Upper lobe of right lung (tissue), 1 donor: ENCODE results near the gene AP1B1. TPM values are rescaled to one million over a fixed set of nuclear protein-coding genes. Genes with fewer than 3 reads are reported as not detected.
"Not testable (repeated sequence)": the region's sequence is repeated elsewhere in the genome, so short reads cannot be mapped to it uniquely, and the experiment has no call there.

Experiments
- ATAC-seq: fragments of 200-7000 bp; cut with Tn5 transposase; one replicate; pipeline ENCODE4 v1.9.1; 2020; ENCODE audit warnings: mild to moderate bottlenecking, moderate library complexity
- DNase-seq: peaks from one replicate; pipeline ENCODE4 v3.0.0-alpha.2; 2020
- H3K27ac ChIP-seq: fragments of 200-600 bp; one replicate; pipeline ENCODE4 v1.8.0; 2022
- H3K27me3 ChIP-seq: fragments of 200-600 bp; one replicate; pipeline ENCODE4 v1.8.0; 2022; ENCODE audit warnings: mild to moderate bottlenecking
- H3K36me3 ChIP-seq: fragments of 200-600 bp; one replicate; pipeline ENCODE4 v1.8.0; 2022
- H3K4me1 ChIP-seq: fragments of 200-600 bp; one replicate; pipeline ENCODE4 v1.8.0; 2022
- H3K4me3 ChIP-seq: fragments of 200-600 bp; one replicate; pipeline ENCODE4 v1.8.0; 2022; ENCODE audit warnings: mild to moderate bottlenecking
- H3K9me3 ChIP-seq: fragments of 200-600 bp; one replicate; pipeline ENCODE4 v1.8.0; 2022
- intact Hi-C: fragments of 100-400 bp; cut with DNase I; formaldehyde crosslinking; loops from one replicate; pipeline ENCODE4 v1.11.0; 2022
- total RNA-seq: library from RNA; stranded (reverse); fragmentation: NEBNext Ultra II Directional; extraction: Animal tissue kit (Norgen Biotek cat#: 25700); gene quantifications from one replicate; pipeline ENCODE4 v1.2.1, GENCODE V29; 2021
- TF ChIP-seq, protein P1 (sequence below): fragments of 200-600 bp; IDR thresholded peaks from one replicate; pipeline ENCODE4 v1.8.0; 2022; ENCODE audit warnings: antibody characterized with exemption
- donor health status: DM: no; HTN: yes; CAD: no; lungs with severe emphysema.

AP1B1 gene
- total RNA-seq, 1 donor from 2014 or later: 62.4 TPM

DNA sequence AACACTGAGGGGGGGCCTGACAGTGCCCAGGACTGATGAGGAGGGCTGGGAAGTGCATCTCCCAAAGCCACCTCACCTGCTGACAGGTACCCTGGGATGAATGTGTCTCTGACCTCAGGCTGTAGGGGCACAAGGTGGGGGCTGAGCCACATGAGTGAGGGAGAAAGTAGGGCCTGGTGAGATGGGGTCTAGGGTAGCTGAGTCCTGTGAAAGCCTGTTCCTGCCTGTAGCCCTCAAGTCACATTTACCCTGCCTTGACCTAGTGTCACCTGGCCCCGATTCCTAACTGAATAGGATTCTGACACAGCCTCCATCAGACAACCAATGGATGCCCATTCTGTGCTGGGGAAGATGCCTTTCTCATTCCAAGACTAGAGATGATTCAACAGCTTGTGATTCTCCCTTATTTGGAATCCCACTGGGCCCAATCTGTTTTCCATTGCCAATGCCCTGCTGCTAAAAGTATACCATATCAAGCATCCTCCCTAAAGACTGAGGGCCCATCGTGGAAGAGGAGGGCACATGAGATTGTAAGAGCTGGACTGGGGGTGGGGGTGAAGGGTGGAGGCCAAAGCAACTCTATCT lies 38.9 kb upstream of the AP1B1 start:
- intact Hi-C loops: no loop called here
- no peak overlapping the region for H3K27ac ChIP-seq
- DNase-seq (no peak), ATAC-seq (peak; percentile 22)
- H3K9me3 ChIP-seq: no peaks in the 10 kb centered on the region
- TF ChIP-seq, protein P1, sequence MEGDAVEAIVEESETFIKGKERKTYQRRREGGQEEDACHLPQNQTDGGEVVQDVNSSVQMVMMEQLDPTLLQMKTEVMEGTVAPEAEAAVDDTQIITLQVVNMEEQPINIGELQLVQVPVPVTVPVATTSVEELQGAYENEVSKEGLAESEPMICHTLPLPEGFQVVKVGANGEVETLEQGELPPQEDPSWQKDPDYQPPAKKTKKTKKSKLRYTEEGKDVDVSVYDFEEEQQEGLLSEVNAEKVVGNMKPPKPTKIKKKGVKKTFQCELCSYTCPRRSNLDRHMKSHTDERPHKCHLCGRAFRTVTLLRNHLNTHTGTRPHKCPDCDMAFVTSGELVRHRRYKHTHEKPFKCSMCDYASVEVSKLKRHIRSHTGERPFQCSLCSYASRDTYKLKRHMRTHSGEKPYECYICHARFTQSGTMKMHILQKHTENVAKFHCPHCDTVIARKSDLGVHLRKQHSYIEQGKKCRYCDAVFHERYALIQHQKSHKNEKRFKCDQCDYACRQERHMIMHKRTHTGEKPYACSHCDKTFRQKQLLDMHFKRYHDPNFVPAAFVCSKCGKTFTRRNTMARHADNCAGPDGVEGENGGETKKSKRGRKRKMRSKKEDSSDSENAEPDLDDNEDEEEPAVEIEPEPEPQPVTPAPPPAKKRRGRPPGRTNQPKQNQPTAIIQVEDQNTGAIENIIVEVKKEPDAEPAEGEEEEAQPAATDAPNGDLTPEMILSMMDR: no peak
- no peaks in the 10 kb centered on the region for H3K36me3 ChIP-seq
- no peaks in the 10 kb centered on the region for H3K4me1 ChIP-seq
- no peak overlapping the region for H3K4me3 ChIP-seq
- H3K27me3 ChIP-seq: no peaks in the 10 kb centered on the region

DNA sequence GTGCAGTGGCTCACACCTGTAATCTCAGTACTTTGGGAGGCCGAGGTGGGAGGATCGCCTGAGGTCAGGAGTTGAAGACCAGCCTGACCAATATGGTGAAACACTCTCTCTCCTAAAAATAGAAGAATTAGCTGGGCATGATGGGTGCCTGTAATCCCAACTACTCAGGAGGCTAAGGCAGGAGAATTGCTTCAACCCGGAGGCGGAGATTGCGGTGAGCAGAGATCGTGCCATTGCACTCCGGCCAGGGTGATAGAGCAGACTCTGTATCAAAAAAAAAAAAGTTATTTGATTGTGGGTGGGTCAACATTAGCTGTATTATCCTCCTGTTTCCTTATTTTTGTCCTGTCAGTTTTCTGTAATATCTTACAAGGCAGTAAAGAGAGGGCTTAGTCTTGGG lies 38.1 kb upstream of the AP1B1 start:
- no peak for ATAC-seq
- H3K27me3 ChIP-seq: no peaks in the 10 kb centered on the region
- H3K27ac ChIP-seq: no peak overlapping the region

DNA sequence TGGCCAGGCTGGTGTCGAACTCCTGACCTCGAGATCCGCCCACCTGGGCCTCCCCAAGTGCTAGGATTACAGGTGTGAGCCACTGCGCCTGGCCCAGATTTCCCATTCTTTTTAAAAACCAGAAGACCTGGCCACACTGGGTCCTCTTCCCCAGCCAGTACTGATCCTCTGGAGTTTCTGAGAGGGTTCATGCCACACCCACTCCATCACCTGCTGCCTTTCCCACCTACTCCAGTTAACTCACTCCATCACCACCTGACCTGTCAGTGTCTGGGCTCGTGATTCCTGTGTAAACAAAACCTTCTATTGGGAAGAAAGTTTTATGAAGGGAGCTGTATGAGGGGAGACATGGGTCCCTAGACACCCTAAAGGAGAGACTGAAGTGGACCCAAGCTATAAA lies 30.3 kb upstream of the AP1B1 start:
- H3K4me1 ChIP-seq, ATAC-seq, H3K4me3 ChIP-seq, H3K9me3 ChIP-seq, DNase-seq, H3K27me3 ChIP-seq, H3K36me3 ChIP-seq, H3K27ac ChIP-seq, intact Hi-C loops: not testable (repeated sequence)

More for the DNA sequence above, 38.1 kb upstream of the AP1B1 start:
- TF ChIP-seq, protein P1: no peak
- H3K9me3 ChIP-seq: no peaks in the 10 kb centered on the region
- intact Hi-C loops: no loop called here
- H3K4me3 ChIP-seq: no peak overlapping the region
- H3K4me1 ChIP-seq: no peaks in the 10 kb centered on the region
- H3K36me3 ChIP-seq: no peaks in the 10 kb centered on the region
- no peak for DNase-seq

DNA sequence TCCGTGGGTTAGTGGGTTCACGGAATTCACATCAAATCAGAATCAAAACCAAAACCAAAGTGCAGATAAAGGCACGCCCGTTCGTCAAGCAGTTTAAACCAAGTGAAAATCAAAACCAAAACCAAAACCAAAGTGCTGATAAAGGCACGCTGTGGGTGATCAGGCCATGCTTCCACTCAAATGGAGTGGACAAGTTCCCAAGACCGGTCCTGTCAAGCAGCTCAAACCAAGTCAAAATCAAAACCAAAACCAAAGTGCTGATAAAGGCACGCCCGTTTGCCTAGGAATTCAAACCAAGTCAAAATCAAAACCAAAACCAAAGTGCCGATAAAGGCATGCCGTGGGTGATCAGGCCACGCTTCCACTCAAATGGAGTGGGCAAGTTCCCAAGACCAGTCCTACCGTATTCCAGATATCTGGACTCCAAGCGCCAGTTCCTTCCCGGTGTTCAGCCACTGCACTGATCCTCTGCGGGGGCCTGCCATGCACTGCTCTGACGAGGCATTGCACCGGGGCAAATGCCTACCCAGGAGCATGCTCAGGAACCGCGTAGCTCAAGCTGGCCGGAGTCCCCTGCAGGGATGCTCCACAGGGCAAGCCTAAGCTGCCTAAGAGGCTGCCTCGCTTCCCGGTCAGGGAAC lies 26.7 kb upstream of the AP1B1 start:
- H3K9me3 ChIP-seq, H3K4me1 ChIP-seq, intact Hi-C loops, H3K36me3 ChIP-seq, H3K27me3 ChIP-seq: not testable (repeated sequence)
- ATAC-seq: peak; percentile 64
- peak; percentile 70 for DNase-seq
- peak overlapping the region; percentile 53 for H3K4me3 ChIP-seq
- peak overlapping the region; percentile 75 for H3K27ac ChIP-seq

DNA sequence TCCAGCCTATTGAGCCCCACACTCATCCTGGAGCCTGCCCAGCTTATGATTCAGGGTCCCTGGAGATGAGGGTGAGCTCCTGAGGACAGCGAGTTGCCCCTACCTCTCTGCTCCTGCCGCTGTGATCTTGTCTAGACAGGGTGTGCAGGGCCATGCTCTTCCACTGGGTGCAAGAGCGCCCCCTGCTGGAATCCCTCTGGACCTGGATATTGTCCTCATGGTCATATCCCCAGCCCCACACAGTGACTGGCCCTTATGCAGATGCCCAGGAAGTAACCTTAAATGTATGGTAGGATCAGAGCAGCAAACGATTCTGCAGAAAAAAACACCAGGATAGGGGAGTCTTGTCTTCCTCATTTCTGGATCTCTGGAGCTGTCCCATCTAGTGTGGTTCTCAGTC lies 24.4 kb upstream of the AP1B1 start:
- peak; percentile 88 for ATAC-seq
- H3K4me1 ChIP-seq, H3K4me3 ChIP-seq, DNase-seq, H3K27me3 ChIP-seq, H3K27ac ChIP-seq, H3K9me3 ChIP-seq, H3K36me3 ChIP-seq, intact Hi-C loops: not testable (repeated sequence)
- TF ChIP-seq, protein P1: peak; percentile 54

DNA sequence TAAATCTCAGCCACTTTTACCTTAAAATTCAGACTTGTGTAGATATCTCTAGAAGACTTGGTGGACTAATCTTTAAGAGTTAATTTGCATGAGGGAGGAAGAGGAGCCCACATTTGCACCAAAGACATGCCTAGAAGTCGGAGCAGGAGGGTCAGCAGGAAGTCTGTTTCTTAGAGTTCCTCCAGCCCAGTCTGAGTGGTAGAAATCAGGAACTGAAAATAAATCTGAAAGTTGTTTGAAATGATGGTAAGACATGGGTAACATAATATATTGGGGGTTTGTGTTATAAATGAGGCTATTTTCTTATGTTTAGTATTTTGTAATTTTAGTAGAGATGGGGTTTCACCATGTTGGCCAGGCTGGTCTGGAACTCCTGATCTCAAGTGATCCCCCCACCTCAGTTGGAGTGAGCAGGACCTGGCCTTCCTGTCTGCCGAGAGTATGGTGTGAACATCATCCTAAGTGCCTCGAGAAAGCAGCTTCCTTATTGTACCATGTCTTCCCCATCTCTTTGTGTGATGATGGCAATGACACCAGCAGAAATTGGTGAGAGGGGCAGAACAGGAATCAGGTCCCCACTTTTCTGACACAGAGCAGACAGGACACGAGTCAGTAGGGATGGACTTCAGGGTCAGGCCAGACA lies 23.3 kb upstream of the AP1B1 start:
- ATAC-seq, intact Hi-C loops, H3K9me3 ChIP-seq, H3K36me3 ChIP-seq, H3K27ac ChIP-seq, DNase-seq, H3K4me1 ChIP-seq, H3K27me3 ChIP-seq, H3K4me3 ChIP-seq: not testable (repeated sequence)

DNA sequence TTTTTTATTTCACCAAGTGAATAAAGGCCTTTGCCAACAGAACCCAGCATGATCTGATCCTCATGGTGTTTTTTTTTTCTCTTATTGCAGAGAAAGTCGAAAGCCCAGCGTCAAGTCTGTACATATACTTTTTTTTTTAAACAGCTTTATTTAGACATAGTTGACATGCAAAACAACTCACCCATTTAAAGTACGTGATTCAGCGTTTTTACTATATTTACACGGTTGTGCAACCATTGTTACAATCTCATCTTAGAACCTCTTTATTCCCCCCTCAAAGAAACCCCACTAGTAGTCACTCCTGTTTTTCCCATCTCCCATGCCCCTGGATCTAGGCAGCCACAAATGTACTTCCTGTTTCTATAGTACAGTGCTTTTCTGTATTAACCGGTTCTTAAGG lies 20.6 kb upstream of the AP1B1 start:
- Histone ChIP-seq H3K27ac (no peak overlapping the region), H3K27me3 (no peaks in the 10 kb centered on the region), H3K9me3 (no peaks in the 10 kb centered on the region), H3K36me3 (no peaks in the 10 kb centered on the region), H3K4me1 (no peaks in the 10 kb centered on the region), H3K4me3 (no peak overlapping the region)
- ATAC-seq (no peak), DNase-seq (no peak)
- TF ChIP-seq, protein P1: no peak
- intact Hi-C loops: no loop called here

DNA sequence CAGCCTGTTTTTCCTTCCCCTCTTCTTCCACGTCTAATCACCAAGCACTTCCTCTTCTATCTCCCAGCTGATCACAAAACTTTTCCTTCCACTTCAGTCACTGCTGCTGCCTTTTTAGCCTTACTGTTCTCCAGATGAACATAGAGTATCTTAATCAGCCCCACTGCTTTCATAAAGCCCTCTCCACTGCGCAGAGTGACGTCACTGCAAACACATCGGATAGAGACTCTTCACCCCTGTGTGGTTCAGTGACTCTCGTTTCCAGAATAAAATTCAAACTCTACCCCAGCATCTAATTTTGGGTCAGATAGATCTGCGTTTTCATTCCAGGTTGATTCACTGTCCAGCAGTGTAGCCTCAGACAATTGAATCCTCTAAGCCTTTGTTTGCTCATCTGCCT lies 13.2 kb upstream of the AP1B1 start:
- H3K4me1 ChIP-seq, ATAC-seq, H3K4me3 ChIP-seq, H3K27me3 ChIP-seq, intact Hi-C loops, DNase-seq, H3K9me3 ChIP-seq, H3K27ac ChIP-seq, H3K36me3 ChIP-seq: not testable (repeated sequence)
